GM13977 (cell line): Measurements from ENCODE around the gene ETNK1.

Source experiments
- DNase-seq: peaks from one replicate; pipeline ENCODE4 v3.0.0; 2012; ENCODE audit warnings: low spot score
- CTCF ChIP-seq: IDR thresholded peaks from 2 replicates; pipeline ENCODE4 v1.5.1; 2012; ENCODE audit warnings: mild to moderate bottlenecking, control low read depth; ENCODE audit not compliant: insufficient read depth; ENCODE audit errors: extremely low read depth, missing control alignments
- in situ Hi-C: fragments of 300-500 bp; cut with MboI; formaldehyde crosslinking; loops from one replicate; pipeline ENCODE4 v1.12.0; 2022; ENCODE audit warnings: low sequenced_read_pairs, low pct_unique_long_range_greater_than_20kb, mixed read lengths, inconsistent platforms; ENCODE audit not compliant: unreplicated experiment

ETNK1 gene

GRCh38 chr12:22624870-22625761, at the start of gene ETNK1:
ETNK1 (plus strand) TSS chr12:22625171; CDS start chr12:22625431, 260 bp downstream.
- peak; percentile 87 for DNase-seq
- TF ChIP-seq CTCF = no peak
- in situ Hi-C loops = no loop called here

- DNase-seq = no peak
- TF ChIP-seq CTCF = no peak
- in situ Hi-C loops = no loop called here
These were observed 48.9 kb upstream of the ETNK1 start for GRCh38 chr12:22576065-22576464.

GRCh38 chr12:22576473-22576872, 48.5 kb upstream of the ETNK1 start:
- TF ChIP-seq CTCF = no peak
- in situ Hi-C loops = no loop called here

GRCh38 chr12:22577667-22578066, 47.3 kb upstream of the ETNK1 start:
- TF ChIP-seq CTCF = no peak
- in situ Hi-C loops = no loop called here
- no peak for DNase-seq

More at GRCh38 chr12:22576473-22576872, 48.5 kb upstream of the ETNK1 start:
- DNase-seq = no peak

- in situ Hi-C loops = no loop called here
- DNase-seq = no peak
These were observed 46.6 kb upstream of the ETNK1 start for GRCh38 chr12:22578328-22578727.

GRCh38 chr12:22588817-22589216, 36.2 kb upstream of the ETNK1 start:
- DNase-seq = no peak
- no peak for TF ChIP-seq CTCF
- in situ Hi-C loops = no loop called here

More at GRCh38 chr12:22578328-22578727, 46.6 kb upstream of the ETNK1 start:
- TF ChIP-seq CTCF = no peak
